Right cardiac atrium (tissue), 5 donors: ENCODE results near the gene MYL10. TPM values are rescaled to one million over a fixed set of nuclear protein-coding genes. Genes with fewer than 3 reads are reported as not detected.

ENCODE experiments used
- ATAC-seq, 2 donors: fragments of 200-7000 bp; cut with Tn5 transposase; one replicate each; pipeline versions ENCODE4 v1.8.0 to v1.9.1; 2020; ENCODE audit warnings: moderate library complexity in 2 of 2, mild to moderate bottlenecking in 1 of 2
- DNase-seq, 3 donors: peaks; one replicate each; pipeline ENCODE4 v3.0.0-alpha.2; 2020
- H3K27ac ChIP-seq: one replicate; pipeline ENCODE4 v1.5.1; 2013; ENCODE audit warnings: mild to moderate bottlenecking, low read length, control low read depth, moderate library complexity
- H3K27me3 ChIP-seq: one replicate; pipeline ENCODE4 v1.6.1; 2013; ENCODE audit not compliant: control insufficient read depth, insufficient read depth
- H3K4me1 ChIP-seq: one replicate; pipeline ENCODE4 v1.6.1; 2013; ENCODE audit warnings: low read length; ENCODE audit not compliant: control insufficient read depth, insufficient read depth
- H3K4me3 ChIP-seq: one replicate; pipeline ENCODE4 v1.5.1; 2013; ENCODE audit warnings: low read length, control low read depth
- H3K9me3 ChIP-seq: one replicate; pipeline ENCODE4 v1.6.1; 2013; ENCODE audit warnings: low read length; ENCODE audit not compliant: control insufficient read depth
- WGBS: extraction: QIAGEN DNeasy Blood & Tissue Kit; methylation state at CpG from one replicate; pipeline ENCODE4 v1.1.7; 2013; 5-methylcytosine and 5-hydroxymethylcytosine counted together
- intact Hi-C, 4 donors: fragments of 100-400 bp; cut with DNase I; formaldehyde crosslinking; loops; one replicate each; pipeline versions ENCODE4 v1.11.0 to v1.14.0; 2022 to 2023
- polyA plus RNA-seq: library from polyadenylated mRNA; stranded (reverse); fragments of 200-250 nt; gene quantifications from one replicate; pipeline ENCODE4 v1.2.3, GENCODE V29; 2013
- total RNA-seq, 4 donors: library from RNA; stranded (reverse); fragmentation: NEBNext Ultra II Directional; extraction: Animal tissue kit (Norgen Biotek cat#: 25700); gene quantifications; one replicate each; pipeline ENCODE4 v1.2.1, GENCODE V29; 2021
- donor health status: healthy with polysubstance abuse.
- donor health status: DM: no; HTN: yes; CAD: no.
- donor health status: DM: no; HTN: no; CAD: no.
- donor health status: DM: no; HTN: yes; CAD: no; lungs with severe emphysema.
- donor health status: DM: yes; HTN: yes; CAD: no.

The MYL10 gene
- total and polyA plus RNA-seq, 5 donors = not detected

DNA sequence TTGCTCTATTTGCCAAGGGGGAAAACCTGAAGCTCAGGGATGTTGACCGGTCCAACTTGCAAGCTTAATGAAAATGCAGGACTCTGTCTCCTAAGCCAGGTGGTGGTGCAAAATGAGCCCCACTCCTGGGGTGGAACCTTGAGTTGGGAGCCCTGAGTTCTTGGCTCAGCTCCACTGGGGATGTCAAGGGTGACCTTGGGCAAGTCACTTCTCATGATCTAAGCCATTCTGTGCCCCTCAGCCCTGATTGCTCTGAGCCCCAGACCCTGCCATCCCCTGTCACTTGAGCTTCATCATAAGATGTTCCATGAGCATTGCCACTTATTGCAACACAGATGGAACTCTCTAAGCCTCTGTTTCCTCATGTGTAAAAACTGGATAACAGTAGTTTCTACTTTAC lies 33.9 kb downstream of the MYL10 start:
- intact Hi-C loops = no loop called here
- no peak for ATAC-seq
- WGBS = 90% methylated on average over 1 of the region's 1 CpG

DNA sequence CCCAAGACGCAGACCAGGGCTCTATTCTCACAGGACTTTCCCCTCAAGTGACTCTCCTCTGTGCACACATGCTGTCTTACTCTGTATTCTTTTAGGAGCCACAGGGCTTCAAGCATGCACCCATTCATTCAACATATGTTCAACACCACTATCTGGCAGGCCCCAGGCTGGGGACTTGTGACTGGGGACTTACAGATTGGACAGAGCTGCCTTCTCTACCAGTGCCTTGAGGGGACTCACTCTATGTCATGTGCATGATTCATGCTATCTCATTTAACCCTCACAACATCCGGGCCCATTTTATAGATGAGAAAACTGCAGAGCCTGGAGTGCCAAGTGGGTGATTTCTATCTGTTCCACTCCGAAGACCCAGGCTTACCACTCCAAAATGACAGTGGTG lies 34.3 kb downstream of the MYL10 start:
- 87% methylated on average over 3 of the region's 3 CpGs for WGBS
- H3K27me3 ChIP-seq = no peaks in the 10 kb centered on the region
- no peak overlapping the region for H3K27ac ChIP-seq
- DNase-seq = no peak
- H3K4me3 ChIP-seq = no peak overlapping the region
- ATAC-seq = no peak
- no peaks in the 10 kb centered on the region for H3K4me1 ChIP-seq
- H3K9me3 ChIP-seq = no peaks in the 10 kb centered on the region
- intact Hi-C loops = no loop called here

More for the DNA sequence above, 33.9 kb downstream of the MYL10 start:
- Histone ChIP-seq H3K4me3 (no peak overlapping the region), H3K9me3 (no peaks in the 10 kb centered on the region), H3K27ac (no peak overlapping the region), H3K4me1 (no peaks in the 10 kb centered on the region), H3K27me3 (no peaks in the 10 kb centered on the region)
- no peak for DNase-seq

GRCh38 chr7:101593556-101593955 lies 35.5 kb downstream of the MYL10 start:
- intact Hi-C loops = no loop called here
- no peak for ATAC-seq
- no peak overlapping the region for H3K27ac ChIP-seq

DNA sequence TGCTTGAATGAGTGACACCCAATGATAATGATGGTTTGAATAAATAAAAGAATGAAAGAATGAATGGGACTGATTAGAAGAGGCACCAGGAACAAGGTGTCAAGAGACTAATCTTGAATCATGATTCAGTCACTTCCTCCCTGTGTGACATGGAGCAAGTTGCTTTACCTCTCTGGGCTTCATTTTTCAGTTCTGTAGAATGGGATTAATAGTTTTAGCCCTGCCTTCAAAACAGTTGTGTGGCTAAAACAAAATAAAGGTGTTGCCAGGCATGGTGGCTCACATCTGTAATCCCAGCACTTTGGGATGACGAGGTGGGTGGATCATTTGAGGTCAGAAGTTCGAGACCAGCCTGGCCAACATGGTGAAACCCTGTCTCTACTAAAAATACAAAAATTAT lies 37.6 kb downstream of the MYL10 start:
- no peak overlapping the region for H3K4me3 ChIP-seq
- no peaks in the 10 kb centered on the region for H3K4me1 ChIP-seq
- no peaks in the 10 kb centered on the region for H3K27me3 ChIP-seq
- no peak overlapping the region for H3K27ac ChIP-seq
- DNase-seq (no peak), ATAC-seq (no peak)
- WGBS = 94% methylated on average over 2 of the region's 2 CpGs
- intact Hi-C loops = no loop called here
- H3K9me3 ChIP-seq = no peaks in the 10 kb centered on the region

More at GRCh38 chr7:101593556-101593955, 35.5 kb downstream of the MYL10 start:
- Histone ChIP-seq H3K4me1 (no peaks in the 10 kb centered on the region), H3K9me3 (no peaks in the 10 kb centered on the region), H3K4me3 (no peak overlapping the region), H3K27me3 (no peaks in the 10 kb centered on the region)
- no peak for DNase-seq
- 84% methylated on average over 6 of the region's 6 CpGs for WGBS

GRCh38 chr7:101590663-101591435 lies 38.2 kb downstream of the MYL10 start:
- Histone ChIP-seq H3K4me3 (no peak overlapping the region), H3K9me3 (no peaks in the 10 kb centered on the region), H3K4me1 (no peaks in the 10 kb centered on the region), H3K27me3 (no peaks in the 10 kb centered on the region), H3K27ac (no peak overlapping the region)
- ATAC-seq (no peak), DNase-seq (no peak)
- 90% methylated on average over 18 of the region's 18 CpGs for WGBS
- intact Hi-C loops = no loop called here

GRCh38 chr7:101589976-101590662 lies 39.0 kb downstream of the MYL10 start:
- Histone ChIP-seq H3K27ac (no peak overlapping the region), H3K4me1 (no peaks in the 10 kb centered on the region), H3K27me3 (no peaks in the 10 kb centered on the region), H3K4me3 (no peak overlapping the region), H3K9me3 (no peaks in the 10 kb centered on the region)
- WGBS = 78% methylated on average over 15 of the region's 15 CpGs
- DNase-seq (no peak), ATAC-seq (no peak)
- intact Hi-C loops = no loop called here

DNA sequence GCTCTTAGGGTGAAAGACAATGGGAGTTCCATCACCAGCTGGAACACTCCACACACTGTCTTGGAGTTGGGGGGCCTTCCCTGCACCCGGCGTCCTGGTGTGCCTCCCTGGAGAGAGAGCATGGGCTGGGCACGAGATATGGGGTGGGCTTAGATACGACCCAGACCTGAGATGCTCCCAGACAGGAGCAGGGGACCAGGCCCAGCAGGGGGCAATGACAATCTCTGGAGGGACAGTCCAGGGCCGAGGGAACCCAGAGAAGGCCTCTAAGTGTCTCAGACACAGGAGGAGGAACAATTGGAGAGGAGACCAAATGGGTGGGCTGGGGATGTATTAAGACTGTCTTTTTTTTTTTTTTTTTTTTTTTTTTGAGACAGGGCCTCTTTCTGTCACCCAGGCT lies 40.0 kb downstream of the MYL10 start:
- DNase-seq (no peak), ATAC-seq (no peak)
- no peaks in the 10 kb centered on the region for H3K4me1 ChIP-seq
- no peaks in the 10 kb centered on the region for H3K9me3 ChIP-seq
- WGBS = 80% methylated on average over 5 of the region's 5 CpGs
- intact Hi-C loops = no loop called here
- no peak overlapping the region for H3K27ac ChIP-seq
- H3K4me3 ChIP-seq = no peak overlapping the region
- H3K27me3 ChIP-seq = no peaks in the 10 kb centered on the region

GRCh38 chr7:101588131-101588935 lies 40.8 kb downstream of the MYL10 start:
- Histone ChIP-seq H3K27ac (no peak overlapping the region), H3K4me1 (no peaks in the 10 kb centered on the region), H3K9me3 (no peaks in the 10 kb centered on the region), H3K27me3 (no peaks in the 10 kb centered on the region), H3K4me3 (no peak overlapping the region)
- no peak for ATAC-seq
- intact Hi-C loops = no loop called here
- no peak for DNase-seq
- WGBS = 85% methylated on average over 9 of the region's 9 CpGs

GRCh38 chr7:101586906-101587677 lies 42.0 kb downstream of the MYL10 start:
- H3K9me3 ChIP-seq = no peaks in the 10 kb centered on the region
- no peaks in the 10 kb centered on the region for H3K27me3 ChIP-seq
- WGBS = 67% methylated on average over 12 of the region's 12 CpGs
- no peak for DNase-seq
- H3K27ac ChIP-seq = no peak overlapping the region
- H3K4me1 ChIP-seq = no peaks in the 10 kb centered on the region
- H3K4me3 ChIP-seq = no peak overlapping the region
- no peak for ATAC-seq
- intact Hi-C loops = no loop called here

GRCh38 chr7:101586078-101586905 lies 42.8 kb downstream of the MYL10 start:
- Histone ChIP-seq H3K27ac (no peak overlapping the region), H3K27me3 (no peaks in the 10 kb centered on the region), H3K4me3 (no peak overlapping the region), H3K9me3 (no peaks in the 10 kb centered on the region), H3K4me1 (no peaks in the 10 kb centered on the region)
- no peak for DNase-seq
- no peak for ATAC-seq
- intact Hi-C loops = no loop called here
- WGBS = 76% methylated on average over 18 of the region's 18 CpGs
